ENCODE results near the gene AFAP1L2.

AFAP1L2 gene

GRCh38 chr10:114291516-114291915 lies 112.8 kb downstream of the AFAP1L2 start:
- no peak for TF ChIP-seq CTCF (conservative IDR thresholded peaks at IDR 0.05)
- H3K27ac ChIP-seq = no peak overlapping the region

GRCh38 chr10:114291076-114291475 lies 113.2 kb downstream of the AFAP1L2 start:
- no peak for TF ChIP-seq CTCF (conservative IDR thresholded peaks at IDR 0.05)
- no peak overlapping the region for H3K27ac ChIP-seq

- TF ChIP-seq CTCF (conservative IDR thresholded peaks at IDR 0.05) = no peak
- H3K27ac ChIP-seq = no peak overlapping the region
These were observed 114.3 kb downstream of the AFAP1L2 start for GRCh38 chr10:114290038-114290437.

GRCh38 chr10:114289096-114289436 lies 115.2 kb downstream of the AFAP1L2 start:
- no peak overlapping the region for H3K27ac ChIP-seq
- no peak for TF ChIP-seq CTCF (conservative IDR thresholded peaks at IDR 0.05)

GRCh38 chr10:114288424-114289095 lies 115.7 kb downstream of the AFAP1L2 start:
- no peak overlapping the region for H3K27ac ChIP-seq

GRCh38 chr10:114286921-114287320 lies 117.4 kb downstream of the AFAP1L2 start:
- no peak for TF ChIP-seq CTCF (conservative IDR thresholded peaks at IDR 0.05)
- no peak overlapping the region for H3K27ac ChIP-seq

More at GRCh38 chr10:114288424-114289095, 115.7 kb downstream of the AFAP1L2 start:
- no peak for TF ChIP-seq CTCF (conservative IDR thresholded peaks at IDR 0.05)

GRCh38 chr10:114285961-114286441 lies 118.3 kb downstream of the AFAP1L2 start:
- TF ChIP-seq CTCF (conservative IDR thresholded peaks at IDR 0.05) = no peak
- H3K27ac ChIP-seq = no peak overlapping the region

Measured in VCaP (cell line).